BLaER1 treated with 17β-estradiol and CSF1 and Interleukin-3, amounts not matched to agents 10 nM and 100 nM (cell line): ENCODE results near the gene CST3.

ENCODE experiments used
- H3K27ac ChIP-seq, 11 experiments: shearing (Covaris generic); formaldehyde crosslinking; 2 replicates each; pipeline ENCODE4 v1.8.1; 2022
- H3K27me3 ChIP-seq, 11 experiments: shearing (Covaris generic); formaldehyde crosslinking; 2 replicates each; pipeline ENCODE4 v1.8.1; 2022
- H3K36me3 ChIP-seq, 11 experiments: shearing (Covaris generic); formaldehyde crosslinking; 2 replicates each; pipeline ENCODE4 v1.8.1; 2022
- H3K4me1 ChIP-seq, 10 experiments: shearing (Covaris generic); formaldehyde crosslinking; 2 replicates each; pipeline ENCODE4 v1.8.1; 2022
- H3K4me2 ChIP-seq, 11 experiments: shearing (Covaris generic); formaldehyde crosslinking; 2 replicates each; pipeline ENCODE4 v1.8.1; 2022
- H3K4me3 ChIP-seq, 10 experiments: shearing (Covaris generic); formaldehyde crosslinking; 2 replicates each; pipeline ENCODE4 v1.8.1; 2022
- H3K9ac ChIP-seq, 11 experiments: shearing (Covaris generic); formaldehyde crosslinking; 2 replicates each; pipeline ENCODE4 v1.8.1; 2022
- H3K9me3 ChIP-seq, 11 experiments: shearing (Covaris generic); formaldehyde crosslinking; replicated peaks in 1 of 11; 2 replicates each; pipeline ENCODE4 v1.8.1; 2022
- H4K20me1 ChIP-seq, 11 experiments: shearing (Covaris generic); formaldehyde crosslinking; 2 replicates each; pipeline ENCODE4 v1.8.1; 2022
- Cebpa-rat ChIP-seq, 11 experiments: shearing (Covaris generic); IDR thresholded peaks; 2 replicates each; pipeline ENCODE4 v1.8.1; 2022

Gene CST3

GRCh38 chr20:23585449-23585807 is 52.3 kb downstream of the CST3 start:
- Histone ChIP-seq H3K27ac (no peak overlapping the region), H3K4me2 (no peak overlapping the region), H3K4me3 (no peak overlapping the region), H3K36me3 (no peaks in the 10 kb centered on the region), H3K9me3 (no peaks in the 10 kb centered on the region; a peak in 1 of 22 replicates), H3K4me1 (peaks cover 7 to 20% (median 10%) of the 10 kb centered on the region in 10 experiments; a peak in 17 of 20 replicates), H4K20me1 (no peaks in the 10 kb centered on the region), H3K9ac (no peak overlapping the region), H3K27me3 (no peaks in the 10 kb centered on the region)
- TF ChIP-seq Cebpa-rat (IDR thresholded peaks at IDR 0.05) = no peak

- H3K4me1 ChIP-seq = peaks cover 7 to 20% (median 10%) of the 10 kb centered on the region in 10 experiments; a peak in 17 of 20 replicates
- H3K27ac ChIP-seq = no peak overlapping the region
- no peak for TF ChIP-seq Cebpa-rat (IDR thresholded peaks at IDR 0.05)
Observed at GRCh38 chr20:23584434-23585199, 53.1 kb downstream of the CST3 start.

More at GRCh38 chr20:23584434-23585199, 53.1 kb downstream of the CST3 start:
- no peaks in the 10 kb centered on the region for H3K36me3 ChIP-seq
- no peak overlapping the region for H3K4me3 ChIP-seq
- H3K9ac ChIP-seq = no peak overlapping the region
- 0 out of 22 replicates have a peak overlapping the region, but pooled peaks of 1 of the 11 experiments have one; percentile 1 for H3K4me2 ChIP-seq
- H3K27me3 ChIP-seq = no peaks in the 10 kb centered on the region
- H3K9me3 ChIP-seq = no peaks in the 10 kb centered on the region; a peak in 1 of 22 replicates
- no peaks in the 10 kb centered on the region for H4K20me1 ChIP-seq
